Measurements from ENCODE around the gene RPL35A.
"Not testable (repeated sequence)": the region's sequence is repeated elsewhere in the genome, so short reads cannot be mapped to it uniquely, and the experiment has no call there.

The RPL35A gene

DNA sequence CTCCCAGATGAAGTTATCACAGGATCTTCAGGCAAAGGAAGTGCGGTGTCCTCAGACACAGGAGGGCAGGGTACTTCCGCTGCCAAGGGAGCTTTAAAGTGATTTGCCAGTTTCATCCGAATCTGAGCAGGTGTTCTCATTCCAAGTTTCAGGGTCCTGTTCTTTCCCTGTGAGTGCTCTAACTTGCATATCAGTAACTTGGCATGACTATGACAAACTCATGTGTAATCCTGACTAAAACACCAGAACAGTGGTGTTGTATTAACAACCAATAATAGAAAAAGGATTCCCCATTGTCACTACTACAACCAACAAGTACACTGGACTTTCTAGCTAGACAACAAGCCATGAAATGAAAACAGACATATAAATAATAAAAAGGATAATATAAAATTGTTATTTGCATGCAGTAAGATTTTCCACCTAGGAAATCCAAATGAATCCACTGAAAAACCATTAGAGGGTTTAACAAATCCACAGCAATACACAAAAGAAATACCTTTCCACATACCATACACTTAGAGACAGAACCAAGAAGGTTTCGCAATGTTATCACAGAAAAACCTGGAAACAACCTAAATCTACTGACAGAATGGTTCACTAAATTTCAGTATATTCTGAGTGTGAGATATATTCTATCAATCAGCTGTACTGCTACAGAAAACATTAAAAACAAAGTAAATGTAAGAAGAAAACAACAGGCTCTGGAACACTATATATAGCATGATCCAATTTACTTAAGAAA lies 40.9 kb upstream of the RPL35A start:
- Mint-ChIP-seq H3K4me1 (peaks cover 9% of the 10 kb centered on the region), H3K9me3 (no peaks in the 10 kb centered on the region), H3K27me3 (ENCODE audit: low read depth) (no peaks in the 10 kb centered on the region), H3K36me3 (ENCODE audit: low read depth) (peaks cover 5% of the 10 kb centered on the region), H3K4me3 (no peak overlapping the region), H3K27ac (no peak overlapping the region)
- TF ChIP-seq, protein P1, sequence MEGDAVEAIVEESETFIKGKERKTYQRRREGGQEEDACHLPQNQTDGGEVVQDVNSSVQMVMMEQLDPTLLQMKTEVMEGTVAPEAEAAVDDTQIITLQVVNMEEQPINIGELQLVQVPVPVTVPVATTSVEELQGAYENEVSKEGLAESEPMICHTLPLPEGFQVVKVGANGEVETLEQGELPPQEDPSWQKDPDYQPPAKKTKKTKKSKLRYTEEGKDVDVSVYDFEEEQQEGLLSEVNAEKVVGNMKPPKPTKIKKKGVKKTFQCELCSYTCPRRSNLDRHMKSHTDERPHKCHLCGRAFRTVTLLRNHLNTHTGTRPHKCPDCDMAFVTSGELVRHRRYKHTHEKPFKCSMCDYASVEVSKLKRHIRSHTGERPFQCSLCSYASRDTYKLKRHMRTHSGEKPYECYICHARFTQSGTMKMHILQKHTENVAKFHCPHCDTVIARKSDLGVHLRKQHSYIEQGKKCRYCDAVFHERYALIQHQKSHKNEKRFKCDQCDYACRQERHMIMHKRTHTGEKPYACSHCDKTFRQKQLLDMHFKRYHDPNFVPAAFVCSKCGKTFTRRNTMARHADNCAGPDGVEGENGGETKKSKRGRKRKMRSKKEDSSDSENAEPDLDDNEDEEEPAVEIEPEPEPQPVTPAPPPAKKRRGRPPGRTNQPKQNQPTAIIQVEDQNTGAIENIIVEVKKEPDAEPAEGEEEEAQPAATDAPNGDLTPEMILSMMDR (IDR thresholded peaks at IDR 0.05; ENCODE audit: unreplicated experiment in 3 of 3) = no peak

DNA sequence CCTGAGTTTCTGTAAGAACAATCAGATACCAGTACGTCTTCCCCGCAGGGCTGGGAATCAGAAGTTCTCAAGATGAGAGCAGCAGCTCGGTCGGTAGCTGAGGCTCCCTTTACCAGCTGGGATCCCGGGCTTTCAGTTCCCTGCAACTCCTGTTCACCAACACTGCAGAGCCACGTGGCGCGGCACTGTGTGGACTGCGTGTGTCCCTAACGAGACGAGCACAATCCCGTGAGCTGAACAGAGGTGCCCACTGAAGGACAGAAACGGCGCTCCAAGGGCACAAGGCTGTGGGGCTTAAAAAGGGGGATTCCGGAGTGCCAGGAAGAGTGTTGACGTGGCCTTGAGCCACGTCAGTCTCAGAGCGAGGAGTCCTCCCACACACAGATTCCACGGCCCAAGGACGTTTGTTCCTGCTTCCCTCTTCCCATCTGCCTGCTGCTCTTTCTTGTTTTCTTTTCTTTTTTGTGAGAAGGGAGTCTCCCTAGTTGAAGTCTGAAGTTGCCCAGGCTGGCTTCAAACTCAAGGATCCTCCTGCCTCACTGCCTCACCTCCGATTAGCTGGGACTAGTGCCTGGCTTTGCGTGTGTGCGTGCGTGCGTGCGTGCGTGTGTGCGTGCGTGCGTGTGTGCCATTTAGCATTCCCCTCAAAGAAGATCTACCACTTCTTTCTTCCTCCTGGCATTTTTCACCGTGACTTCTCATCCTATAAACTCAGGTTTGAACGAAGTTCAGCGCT lies 37.1 kb upstream of the RPL35A start:
- TF ChIP-seq, protein P1 (IDR thresholded peaks at IDR 0.05; ENCODE audit: unreplicated experiment in 3 of 3) = no peak
- peak overlapping the region in 2 of 3 experiments; percentile 51 to 55 for H3K4me3 Mint-ChIP-seq
- H3K4me1 Mint-ChIP-seq = no peaks in the 10 kb centered on the region
- H3K9me3 Mint-ChIP-seq = no peaks in the 10 kb centered on the region
- H3K27ac Mint-ChIP-seq = peak overlapping the region in 1 of 3 experiments; percentile 23
- H3K36me3 Mint-ChIP-seq (ENCODE audit: low read depth) = peaks cover 9% of the 10 kb centered on the region
- no peaks in the 10 kb centered on the region for H3K27me3 Mint-ChIP-seq (ENCODE audit: low read depth)

DNA sequence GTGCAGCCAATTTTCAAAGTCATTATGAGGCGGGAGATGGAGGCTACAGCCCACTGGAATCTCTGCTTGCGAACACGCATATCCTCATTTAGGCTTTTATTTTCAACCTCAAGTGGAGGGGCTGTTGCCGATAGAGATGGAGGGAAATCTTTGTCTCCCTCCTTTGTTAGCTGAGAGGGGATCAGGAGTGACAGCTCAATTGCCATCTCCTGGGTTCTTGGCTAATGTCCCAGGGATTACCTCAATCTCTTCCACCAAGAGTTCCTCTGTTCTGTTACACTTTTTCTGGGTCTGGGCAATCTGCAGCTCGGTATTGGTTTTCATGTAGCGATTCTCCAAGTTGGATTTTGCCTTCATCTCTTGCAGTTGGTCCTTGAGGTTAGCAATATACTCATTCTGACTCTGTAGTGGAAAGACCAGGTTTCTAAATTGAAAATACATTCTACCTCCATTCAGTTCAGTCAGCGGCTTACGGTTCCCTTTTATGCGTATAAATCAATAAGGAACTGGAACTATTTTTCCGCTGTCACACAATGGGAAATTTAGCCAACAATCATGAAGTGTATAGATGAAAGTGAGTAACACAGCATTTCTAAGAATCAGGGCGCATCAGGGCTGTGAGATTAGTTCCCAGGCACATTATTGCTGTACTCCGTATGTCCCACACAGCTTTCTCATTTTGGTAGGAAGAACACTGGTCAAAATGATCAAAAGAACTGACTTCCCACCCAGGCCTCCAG lies 36.2 kb upstream of the RPL35A start:
- Mint-ChIP-seq H3K27ac (no peak overlapping the region), H3K4me1 (no peaks in the 10 kb centered on the region), H3K4me3 (no peak overlapping the region), H3K27me3 (ENCODE audit: low read depth) (no peaks in the 10 kb centered on the region), H3K9me3 (no peaks in the 10 kb centered on the region), H3K36me3 (ENCODE audit: low read depth) (peaks cover 9% of the 10 kb centered on the region)
- TF ChIP-seq, protein P1 (IDR thresholded peaks at IDR 0.05; ENCODE audit: unreplicated experiment in 3 of 3) = no peak

DNA sequence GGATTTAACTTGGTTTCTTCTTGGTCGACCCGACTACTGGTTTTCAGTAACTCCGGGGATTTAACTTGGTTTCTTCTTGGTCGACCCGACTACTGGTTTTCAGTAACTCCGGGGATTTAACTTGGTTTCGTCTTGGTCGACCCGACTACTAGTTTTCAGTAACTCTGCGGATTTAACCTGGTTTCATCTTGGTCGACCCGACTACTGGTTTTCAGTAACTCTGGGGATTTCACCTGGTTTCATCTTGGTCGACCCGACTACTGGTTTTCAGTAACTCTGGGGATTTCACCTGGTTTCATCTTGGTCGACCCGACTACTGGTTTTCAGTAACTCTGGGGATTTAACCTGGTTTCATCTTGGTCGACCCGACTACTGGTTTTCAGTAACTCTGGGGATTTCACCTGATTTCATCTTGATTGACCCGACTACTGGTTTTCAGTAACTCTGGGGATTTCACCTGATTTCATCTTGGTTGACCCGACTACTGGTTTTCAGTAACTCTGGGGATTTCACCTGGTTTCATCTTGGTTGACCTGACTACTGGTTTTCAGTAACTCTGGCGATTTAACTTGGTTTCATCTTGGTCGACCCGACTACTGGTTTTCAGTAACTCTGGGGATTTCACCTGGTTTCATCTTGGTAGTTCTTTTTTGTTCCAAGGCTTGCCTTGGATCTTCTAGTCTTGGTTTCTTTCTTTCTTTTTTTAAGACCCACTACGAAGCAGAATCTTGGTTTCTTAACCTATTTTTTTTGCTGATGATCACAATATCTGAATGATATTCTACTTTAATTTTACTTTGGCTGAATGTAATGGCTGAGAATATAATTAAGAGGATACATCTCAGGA lies 28.3 kb upstream of the RPL35A start:
- H3K27me3 Mint-ChIP-seq (ENCODE audit: low read depth); H3K27ac Mint-ChIP-seq; H3K9me3 Mint-ChIP-seq: not testable (repeated sequence)

DNA sequence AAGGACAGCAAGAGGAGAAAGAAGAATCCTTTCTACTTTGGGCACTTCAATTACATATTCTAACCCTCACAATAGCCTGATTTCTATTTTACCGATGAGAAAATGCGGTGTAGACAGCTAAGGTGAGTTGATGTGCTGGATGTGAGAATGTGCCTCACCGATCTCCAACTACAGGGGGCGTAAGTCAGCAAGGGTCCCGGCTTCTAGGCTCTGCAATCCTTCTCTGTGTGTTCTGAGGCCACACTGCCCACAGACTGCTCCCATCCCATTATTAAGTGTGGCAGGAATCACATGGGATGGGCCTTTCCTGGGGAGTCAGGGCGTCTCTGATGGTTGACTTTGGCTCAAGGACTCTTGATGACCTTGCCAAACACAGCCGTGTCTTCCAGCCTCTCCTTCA lies 23.6 kb upstream of the RPL35A start:
- Mint-ChIP-seq H3K4me3 (no peak overlapping the region), H3K9me3 (no peaks in the 10 kb centered on the region), H3K36me3 (ENCODE audit: low read depth) (peaks cover 36% of the 10 kb centered on the region), H3K27ac (no peak overlapping the region), H3K27me3 (ENCODE audit: low read depth) (no peaks in the 10 kb centered on the region), H3K4me1 (no peaks in the 10 kb centered on the region)
- TF ChIP-seq, protein P1 (IDR thresholded peaks at IDR 0.05; ENCODE audit: unreplicated experiment in 3 of 3) = no peak

More for the DNA sequence above, 28.3 kb upstream of the RPL35A start:
- not testable (repeated sequence) for H3K4me1 Mint-ChIP-seq, H3K4me3 Mint-ChIP-seq
- peaks cover 31% of the 10 kb centered on the region for H3K36me3 Mint-ChIP-seq (ENCODE audit: low read depth)

DNA sequence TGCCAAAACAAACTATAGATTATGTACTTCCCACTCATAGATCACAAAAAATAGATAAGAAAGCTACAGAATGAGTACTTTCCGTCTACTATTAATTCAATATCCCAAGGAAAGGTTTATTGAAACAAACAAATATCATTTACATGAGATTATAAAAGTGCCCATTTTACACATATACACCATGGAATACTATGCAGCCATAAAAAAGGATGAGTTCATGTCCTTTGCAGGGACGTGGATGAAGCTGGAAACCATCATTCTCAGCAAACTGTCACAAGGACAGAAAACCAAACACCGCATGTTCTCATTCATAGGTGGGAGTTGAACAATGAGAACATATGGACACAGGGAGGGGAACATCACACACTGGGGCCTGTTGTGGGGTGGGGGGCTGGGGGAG lies 22.4 kb upstream of the RPL35A start:
- not testable (repeated sequence) for H3K27me3 Mint-ChIP-seq (ENCODE audit: low read depth); H3K9me3 Mint-ChIP-seq; H3K4me3 Mint-ChIP-seq; H3K4me1 Mint-ChIP-seq; H3K27ac Mint-ChIP-seq
- peaks cover 29% of the 10 kb centered on the region for H3K36me3 Mint-ChIP-seq (ENCODE audit: low read depth)
